BLaER1 (cell line): Measurements from ENCODE around the gene ADAMTS2.

Experiments
- H3K27ac ChIP-seq: shearing (Covaris generic); formaldehyde crosslinking; 2 replicates; pipeline ENCODE4 v1.8.1; 2022
- H3K27me3 ChIP-seq: shearing (Covaris generic); formaldehyde crosslinking; 2 replicates; pipeline ENCODE4 v1.8.1; 2022
- H3K36me3 ChIP-seq: shearing (Covaris generic); formaldehyde crosslinking; 2 replicates; pipeline ENCODE4 v1.8.1; 2022
- H3K4me1 ChIP-seq: shearing (Covaris generic); formaldehyde crosslinking; 2 replicates; pipeline ENCODE4 v1.8.1; 2022
- H3K4me2 ChIP-seq: shearing (Covaris generic); formaldehyde crosslinking; 2 replicates; pipeline ENCODE4 v1.8.1; 2022
- H3K4me3 ChIP-seq: shearing (Covaris generic); formaldehyde crosslinking; 2 replicates; pipeline ENCODE4 v1.8.1; 2022
- H3K9ac ChIP-seq: shearing (Covaris generic); formaldehyde crosslinking; 2 replicates; pipeline ENCODE4 v1.8.1; 2022
- H3K9me3 ChIP-seq: shearing (Covaris generic); formaldehyde crosslinking; 2 replicates; pipeline ENCODE4 v1.8.1; 2022
- H4K20me1 ChIP-seq: shearing (Covaris generic); formaldehyde crosslinking; 2 replicates; pipeline ENCODE4 v1.8.1; 2022
- Cebpa-rat ChIP-seq: shearing (Covaris generic); IDR thresholded peaks from 2 replicates; pipeline ENCODE4 v1.8.1; 2022

Gene ADAMTS2

GRCh38 chr5:179306191-179307012, 38.9 kb downstream of the ADAMTS2 start:
- Histone ChIP-seq H3K4me2 (no peak overlapping the region), H3K9ac (no peak overlapping the region), H3K36me3 (no peaks in the 10 kb centered on the region), H3K4me1 (peaks cover 42% of the 10 kb centered on the region), H3K9me3 (peaks cover 21% of the 10 kb centered on the region), H4K20me1 (no peaks in the 10 kb centered on the region), H3K4me3 (no peak overlapping the region), H3K27ac (no peak overlapping the region), H3K27me3 (no peaks in the 10 kb centered on the region)
- no peak for TF ChIP-seq Cebpa-rat

GRCh38 chr5:179304871-179305270, 40.4 kb downstream of the ADAMTS2 start:
- H3K27ac ChIP-seq: no peak overlapping the region
- H3K36me3 ChIP-seq: no peaks in the 10 kb centered on the region
- no peak overlapping the region for H3K9ac ChIP-seq
- no peak overlapping the region for H3K4me2 ChIP-seq
- H3K4me1 ChIP-seq: peaks cover 27% of the 10 kb centered on the region
- TF ChIP-seq Cebpa-rat: no peak
- H3K4me3 ChIP-seq: no peak overlapping the region
- peaks cover 21% of the 10 kb centered on the region for H3K9me3 ChIP-seq
- H4K20me1 ChIP-seq: no peaks in the 10 kb centered on the region
- H3K27me3 ChIP-seq: no peaks in the 10 kb centered on the region

- Histone ChIP-seq H3K9me3 (peaks cover 21% of the 10 kb centered on the region), H3K27ac (no peak overlapping the region), H3K36me3 (no peaks in the 10 kb centered on the region), H3K4me1 (peaks cover 23% of the 10 kb centered on the region), H4K20me1 (no peaks in the 10 kb centered on the region), H3K4me3 (no peak overlapping the region), H3K4me2 (no peak overlapping the region), H3K9ac (no peak overlapping the region), H3K27me3 (no peaks in the 10 kb centered on the region)
- TF ChIP-seq Cebpa-rat: no peak
Measured at GRCh38 chr5:179304466-179304865, 40.8 kb downstream of the ADAMTS2 start.

- no peak overlapping the region for H3K4me2 ChIP-seq
- no peak overlapping the region for H3K9ac ChIP-seq
- no peaks in the 10 kb centered on the region for H3K27me3 ChIP-seq
Measured at GRCh38 chr5:179303451-179304200, 41.6 kb downstream of the ADAMTS2 start.

GRCh38 chr5:179302499-179303185, 42.6 kb downstream of the ADAMTS2 start:
- Histone ChIP-seq H4K20me1 (no peaks in the 10 kb centered on the region), H3K9me3 (peaks cover 21% of the 10 kb centered on the region), H3K27me3 (no peaks in the 10 kb centered on the region), H3K27ac (peak overlapping the region; percentile 51), H3K4me2 (peak overlapping the region; percentile 55), H3K9ac (no peak overlapping the region), H3K4me3 (no peak overlapping the region), H3K36me3 (no peaks in the 10 kb centered on the region), H3K4me1 (peaks cover 15% of the 10 kb centered on the region)
- TF ChIP-seq Cebpa-rat: no peak

More at GRCh38 chr5:179303451-179304200, 41.6 kb downstream of the ADAMTS2 start:
- Histone ChIP-seq H3K4me1 (peaks cover 15% of the 10 kb centered on the region), H3K27ac (no peak overlapping the region), H3K9me3 (peaks cover 21% of the 10 kb centered on the region), H4K20me1 (no peaks in the 10 kb centered on the region), H3K36me3 (no peaks in the 10 kb centered on the region), H3K4me3 (no peak overlapping the region)
- TF ChIP-seq Cebpa-rat: no peak

GRCh38 chr5:179301796-179302195, 43.5 kb downstream of the ADAMTS2 start:
- peaks cover 18% of the 10 kb centered on the region for H3K4me1 ChIP-seq
- H3K36me3 ChIP-seq: no peaks in the 10 kb centered on the region
- no peak overlapping the region for H3K9ac ChIP-seq
- H3K27me3 ChIP-seq: no peaks in the 10 kb centered on the region
- no peaks in the 10 kb centered on the region for H4K20me1 ChIP-seq
- H3K4me2 ChIP-seq: peak overlapping the region; percentile 55; the same call in 1 of the 2 replicates
- H3K4me3 ChIP-seq: no peak overlapping the region
- H3K9me3 ChIP-seq: peaks cover 21% of the 10 kb centered on the region
- no peak for TF ChIP-seq Cebpa-rat
- H3K27ac ChIP-seq: peak overlapping the region; percentile 59; the same call in 1 of the 2 replicates

- Histone ChIP-seq H3K27ac (peak overlapping the region; percentile 59; the same call in 1 of the 2 replicates), H3K9me3 (peaks cover 21% of the 10 kb centered on the region), H3K4me3 (no peak overlapping the region), H3K4me2 (no peak overlapping the region), H3K9ac (no peak overlapping the region), H3K27me3 (no peaks in the 10 kb centered on the region), H3K4me1 (peaks cover 18% of the 10 kb centered on the region), H3K36me3 (no peaks in the 10 kb centered on the region), H4K20me1 (no peaks in the 10 kb centered on the region)
- no peak for TF ChIP-seq Cebpa-rat
Measured at GRCh38 chr5:179301376-179301775, 43.9 kb downstream of the ADAMTS2 start.

- H3K27me3 ChIP-seq: no peaks in the 10 kb centered on the region
- H3K27ac ChIP-seq: no peak overlapping the region
Measured at GRCh38 chr5:179300581-179301180, 44.6 kb downstream of the ADAMTS2 start.

More at GRCh38 chr5:179300581-179301180, 44.6 kb downstream of the ADAMTS2 start:
- no peaks in the 10 kb centered on the region for H3K36me3 ChIP-seq
- peaks cover 18% of the 10 kb centered on the region for H3K4me1 ChIP-seq
- H4K20me1 ChIP-seq: no peaks in the 10 kb centered on the region
- H3K9me3 ChIP-seq: peaks cover 21% of the 10 kb centered on the region
- no peak overlapping the region for H3K4me2 ChIP-seq
- TF ChIP-seq Cebpa-rat: no peak
- no peak overlapping the region for H3K9ac ChIP-seq
- no peak overlapping the region for H3K4me3 ChIP-seq
